H9 (cell line): Measurements from ENCODE around the gene NOLC1. TPM values are rescaled to one million over a fixed set of nuclear protein-coding genes. Genes with fewer than 3 reads are reported as not detected.

Experiments used
- DNase-seq: peaks from one replicate; pipeline ENCODE4 v3.0.0-alpha.2; 2017
- H2AFZ ChIP-seq: one replicate; pipeline ENCODE4 v1.6.1; 2013; ENCODE audit warnings: mild to moderate bottlenecking, low read length, control low read depth, moderate library complexity
- H2AK5ac ChIP-seq: 2 replicates; pipeline ENCODE4 v1.6.1; 2013; ENCODE audit warnings: low read length, control low read depth, mixed read lengths; ENCODE audit not compliant: insufficient read length
- H2BK120ac ChIP-seq: one replicate; pipeline ENCODE4 v1.6.1; 2013; ENCODE audit warnings: low read depth, mild to moderate bottlenecking, low read length, control low read depth, inconsistent platforms; ENCODE audit not compliant: poor library complexity, severe bottlenecking
- H2BK12ac ChIP-seq: 2 replicates; pipeline ENCODE4 v1.6.1; 2013; ENCODE audit warnings: low read length, control low read depth, mixed read lengths, low read depth; ENCODE audit not compliant: insufficient read length
- H2BK15ac ChIP-seq: 2 replicates; pipeline ENCODE4 v1.6.1; 2013; ENCODE audit warnings: low read depth, low read length, control low read depth
- H2BK20ac ChIP-seq: one replicate; pipeline ENCODE4 v1.6.1; 2013; ENCODE audit warnings: low read depth, mild to moderate bottlenecking, low read length, control low read depth, inconsistent platforms; ENCODE audit not compliant: poor library complexity, severe bottlenecking
- H2BK5ac ChIP-seq: 2 replicates; pipeline ENCODE4 v1.6.1; 2013; ENCODE audit warnings: low read length, control low read depth, mixed read lengths; ENCODE audit not compliant: insufficient read length
- H3K14ac ChIP-seq: 2 replicates; pipeline ENCODE4 v1.6.1; 2013; ENCODE audit warnings: low read length, control low read depth; ENCODE audit not compliant: insufficient read depth
- H3K18ac ChIP-seq: 2 replicates; pipeline ENCODE4 v1.6.1; 2013; ENCODE audit warnings: low read depth, mild to moderate bottlenecking, mixed read lengths, low read length, control low read depth; ENCODE audit not compliant: insufficient read length
- H3K23ac ChIP-seq: 2 replicates; pipeline ENCODE4 v1.6.1; 2013; ENCODE audit warnings: low read length, control low read depth, mixed read lengths, low read depth; ENCODE audit not compliant: insufficient read length
- H3K23me2 ChIP-seq: 2 replicates; pipeline ENCODE4 v1.6.1; 2013; ENCODE audit warnings: low read depth, mild to moderate bottlenecking, mixed read lengths, low read length, control low read depth; ENCODE audit not compliant: insufficient read length, poor library complexity, severe bottlenecking
- H3K27ac ChIP-seq: 2 replicates; pipeline ENCODE4 v1.5.1; 2013; ENCODE audit warnings: low read length, control low read depth, mixed read lengths, low read depth; ENCODE audit not compliant: insufficient read length
- H3K27me3 ChIP-seq: 2 replicates; pipeline ENCODE4 v1.6.1; 2013; ENCODE audit warnings: low read length, control low read depth, inconsistent platforms; ENCODE audit not compliant: insufficient read depth
- H3K4ac ChIP-seq: 2 replicates; pipeline ENCODE4 v1.6.1; 2013; ENCODE audit warnings: low read depth, mild to moderate bottlenecking, control low read depth, inconsistent platforms, low read length, moderate library complexity
- H3K4me1 ChIP-seq: 2 replicates; pipeline ENCODE4 v1.6.1; 2013; ENCODE audit warnings: low read length, control low read depth, inconsistent platforms; ENCODE audit not compliant: insufficient read depth
- H3K4me2 ChIP-seq: 2 replicates; pipeline ENCODE4 v1.6.1; 2013; ENCODE audit warnings: low read length, control low read depth, mixed read lengths; ENCODE audit not compliant: insufficient read length, insufficient read depth
- H3K56ac ChIP-seq: 2 replicates; pipeline ENCODE4 v1.6.1; 2013; ENCODE audit warnings: low read depth, mild to moderate bottlenecking, mixed read lengths, low read length, control low read depth; ENCODE audit not compliant: insufficient read length
- H3K79me1 ChIP-seq: 2 replicates; pipeline ENCODE4 v1.6.1; 2013; ENCODE audit warnings: low read depth, mild to moderate bottlenecking, moderate library complexity, low read length, control low read depth, inconsistent platforms; ENCODE audit not compliant: insufficient read depth, poor library complexity, severe bottlenecking
- H3K79me2 ChIP-seq: 2 replicates; pipeline ENCODE4 v1.6.1; 2013; ENCODE audit warnings: low read length, control low read depth, inconsistent platforms; ENCODE audit not compliant: insufficient read depth
- H3K9ac ChIP-seq: 2 replicates; pipeline ENCODE4 v1.6.1; 2013; ENCODE audit warnings: low read length, control low read depth, mixed read lengths; ENCODE audit not compliant: insufficient read length; ENCODE audit errors: extremely low read depth
- H3K9me3 ChIP-seq: one replicate; pipeline ENCODE4 v1.6.1; 2013; ENCODE audit warnings: low read depth, low read length, inconsistent platforms; ENCODE audit not compliant: control insufficient read depth
- H3T11ph ChIP-seq: one replicate; pipeline ENCODE4 v1.6.1; 2013; ENCODE audit warnings: mild to moderate bottlenecking, low read length, control low read depth, inconsistent platforms
- H4K20me1 ChIP-seq: one replicate; pipeline ENCODE4 v1.6.1; 2013; ENCODE audit not compliant: control insufficient read depth, insufficient read length, insufficient read depth
- H4K5ac ChIP-seq: 2 replicates; pipeline ENCODE4 v1.6.1; 2013; ENCODE audit warnings: low read depth, mild to moderate bottlenecking, mixed read lengths, low read length, control low read depth; ENCODE audit not compliant: insufficient read length
- H4K8ac ChIP-seq: replicated peaks from 2 replicates; pipeline ENCODE4 v1.6.1; 2013; ENCODE audit warnings: low read length, control low read depth, mixed read lengths, low read depth; ENCODE audit not compliant: insufficient read length
- H4K91ac ChIP-seq: 2 replicates; pipeline ENCODE4 v1.6.1; 2013; ENCODE audit warnings: low read depth, mild to moderate bottlenecking, moderate library complexity, mixed read lengths, low read length, control low read depth; ENCODE audit not compliant: insufficient read length
- H3K27ac Mint-ChIP-seq, 3 experiments: 2 replicates in 2 of 3; 3 replicates in 1 of 3; pipeline ENCODE4 v1.8.0; 2020 to 2021; ENCODE audit warnings: mixed read lengths in 3 of 3, mild to moderate bottlenecking in 1 of 3, moderate library complexity in 1 of 3
- H3K27me3 Mint-ChIP-seq: 2 replicates; pipeline ENCODE4 v1.8.0; 2021; ENCODE audit warnings: low read depth, mild to moderate bottlenecking, moderate library complexity, mixed read lengths
- H3K36me3 Mint-ChIP-seq, 3 experiments: 2 replicates in 2 of 3; 3 replicates in 1 of 3; pipeline ENCODE4 v1.8.0; 2020 to 2021; ENCODE audit warnings: low read depth in 3 of 3, mixed read lengths in 3 of 3; ENCODE audit not compliant: insufficient read depth in 1 of 3
- H3K4me1 Mint-ChIP-seq, 2 experiments: 2 replicates each; pipeline ENCODE4 v1.8.0; 2020; ENCODE audit warnings: mixed read lengths in 2 of 2
- H3K4me3 Mint-ChIP-seq, 2 experiments: 2 replicates in 1 of 2; 3 replicates in 1 of 2; pipeline ENCODE4 v1.8.0; 2020 to 2021; ENCODE audit warnings: mild to moderate bottlenecking in 2 of 2, mixed read lengths in 2 of 2, moderate library complexity in 1 of 2
- H3K9me3 Mint-ChIP-seq, 2 experiments: 2 replicates in 1 of 2; 3 replicates in 1 of 2; pipeline ENCODE4 v1.8.0; 2020; ENCODE audit warnings: mild to moderate bottlenecking in 2 of 2, mixed read lengths in 2 of 2, moderate library complexity in 1 of 2
- WGBS: extraction: QIAGEN DNeasy Blood & Tissue Kit; methylation state at CpG from one replicate; pipeline ENCODE4 v1.1.7; 2013; ENCODE audit warnings: missing lambda C conversion rate, low lambda C conversion rate, mixed read lengths; ENCODE audit not compliant: insufficient read length; ENCODE audit errors: extremely low coverage; 5-methylcytosine and 5-hydroxymethylcytosine counted together
- total RNA-seq: library from RNA; stranded (reverse); gene quantifications from 2 replicates; pipeline ENCODE4 v1.2.1, GENCODE V29; 2021
- TF ChIP-seq, protein P1 (sequence below): fragments of 200-600 bp; sonication (generic); conservative IDR thresholded peaks from 3 replicates; pipeline ENCODE4 v1.8.0; 2021; ENCODE audit warnings: antibody characterized with exemption, mild to moderate bottlenecking

NOLC1 gene
- total RNA-seq, 1 experiment from 2014 or later = 171 TPM

DNA sequence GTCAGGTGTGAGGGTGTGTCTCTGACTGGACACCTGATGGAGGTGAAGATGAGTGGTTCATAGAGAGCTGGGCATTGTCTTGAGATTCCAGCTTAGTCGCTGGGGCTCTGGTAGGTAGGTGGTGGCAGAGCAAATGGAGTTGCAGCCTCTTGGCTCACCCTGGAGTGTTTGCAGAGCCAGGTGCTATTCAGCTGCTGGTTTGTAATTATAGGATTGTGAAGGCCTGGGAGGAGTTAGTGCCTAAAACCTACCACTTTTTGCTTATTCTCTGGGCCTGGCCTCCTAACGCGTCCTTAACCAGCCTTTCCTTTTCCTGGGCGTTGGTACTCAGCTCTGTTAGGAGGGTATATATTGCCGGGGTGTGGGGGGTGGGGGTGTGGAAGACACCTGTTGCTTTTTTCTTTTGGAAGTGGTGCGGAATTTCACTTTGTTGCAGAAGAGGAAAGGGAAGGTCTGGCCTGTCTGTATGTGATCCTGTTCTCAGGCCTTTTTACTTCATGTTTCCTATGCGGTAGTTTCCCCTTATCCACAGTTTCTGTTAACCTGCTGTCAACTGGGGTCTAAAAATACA lies 16.1 kb upstream of the NOLC1 start:
- Mint-ChIP-seq H3K4me1 (peaks cover 23 to 27% of the 10 kb centered on the region in 2 experiments), H3K9me3 (no peaks in the 10 kb centered on the region; a peak in 1 of 5 replicates), H3K27me3 (peaks cover 2% of the 10 kb centered on the region; the same call in 1 of the 2 replicates), H3K27ac (peak overlapping the region in 2 of 3 experiments; percentile 1 to 82; a peak in 5 of 7 replicates), H3K4me3 (peak overlapping the region; percentile 5 to 48; a peak in 3 of 5 replicates), H3K36me3 (peaks cover 49 to 63% (median 52%) of the 10 kb centered on the region in 3 experiments)
- Histone ChIP-seq H2BK5ac (no peak overlapping the region), H3K4ac (no peak overlapping the region), H2BK120ac (no peak overlapping the region), H4K91ac (no peak overlapping the region), H3T11ph (no peak overlapping the region), H3K4me2 (no peak overlapping the region), H2BK15ac (no peak overlapping the region), H3K18ac (no peak overlapping the region), H3K9me3 (no peaks in the 10 kb centered on the region), H3K79me2 (peaks cover 48% of the 10 kb centered on the region), H3K4me1 (no peaks in the 10 kb centered on the region; the same call in 1 of the 2 replicates), H4K8ac (no peak overlapping the region), H3K27me3 (no peaks in the 10 kb centered on the region), H3K27ac (no peak overlapping the region), H3K23me2 (peaks cover 11% of the 10 kb centered on the region), H4K5ac (no peak overlapping the region), H3K79me1 (peaks cover 18% of the 10 kb centered on the region), H2AFZ (no peak overlapping the region), H2AK5ac (no peak overlapping the region), H3K56ac (no peak overlapping the region), H2BK20ac (no peak overlapping the region), H2BK12ac (no peak overlapping the region), H3K9ac (no peak overlapping the region), H3K14ac (no peak overlapping the region), H4K20me1 (no peaks in the 10 kb centered on the region), H3K23ac (no peak overlapping the region)
- no CpG with 5 or more reads among the region's 7 CpGs for WGBS
- TF ChIP-seq, protein P1, sequence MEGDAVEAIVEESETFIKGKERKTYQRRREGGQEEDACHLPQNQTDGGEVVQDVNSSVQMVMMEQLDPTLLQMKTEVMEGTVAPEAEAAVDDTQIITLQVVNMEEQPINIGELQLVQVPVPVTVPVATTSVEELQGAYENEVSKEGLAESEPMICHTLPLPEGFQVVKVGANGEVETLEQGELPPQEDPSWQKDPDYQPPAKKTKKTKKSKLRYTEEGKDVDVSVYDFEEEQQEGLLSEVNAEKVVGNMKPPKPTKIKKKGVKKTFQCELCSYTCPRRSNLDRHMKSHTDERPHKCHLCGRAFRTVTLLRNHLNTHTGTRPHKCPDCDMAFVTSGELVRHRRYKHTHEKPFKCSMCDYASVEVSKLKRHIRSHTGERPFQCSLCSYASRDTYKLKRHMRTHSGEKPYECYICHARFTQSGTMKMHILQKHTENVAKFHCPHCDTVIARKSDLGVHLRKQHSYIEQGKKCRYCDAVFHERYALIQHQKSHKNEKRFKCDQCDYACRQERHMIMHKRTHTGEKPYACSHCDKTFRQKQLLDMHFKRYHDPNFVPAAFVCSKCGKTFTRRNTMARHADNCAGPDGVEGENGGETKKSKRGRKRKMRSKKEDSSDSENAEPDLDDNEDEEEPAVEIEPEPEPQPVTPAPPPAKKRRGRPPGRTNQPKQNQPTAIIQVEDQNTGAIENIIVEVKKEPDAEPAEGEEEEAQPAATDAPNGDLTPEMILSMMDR = no peak
- DNase-seq = no peak
